Hematopoietic multipotent progenitor cell treated with erythropoietin and hydrocortisone succinate and interleukin-3 and kit ligand, for 4 days (in vitro differentiated cells): ENCODE data around the gene LRFN3.
"Not testable (repeated sequence)": the region's sequence is repeated elsewhere in the genome, so short reads cannot be mapped to it uniquely, and the experiment has no call there.

ENCODE experiments used
- DNase-seq: peaks from one replicate; pipeline ENCODE4 v3.0.0-alpha.2; 2015

LRFN3 gene

GRCh38 chr19:35978832-35979365, 42.7 kb downstream of the LRFN3 start:
- no peak for DNase-seq

DNA sequence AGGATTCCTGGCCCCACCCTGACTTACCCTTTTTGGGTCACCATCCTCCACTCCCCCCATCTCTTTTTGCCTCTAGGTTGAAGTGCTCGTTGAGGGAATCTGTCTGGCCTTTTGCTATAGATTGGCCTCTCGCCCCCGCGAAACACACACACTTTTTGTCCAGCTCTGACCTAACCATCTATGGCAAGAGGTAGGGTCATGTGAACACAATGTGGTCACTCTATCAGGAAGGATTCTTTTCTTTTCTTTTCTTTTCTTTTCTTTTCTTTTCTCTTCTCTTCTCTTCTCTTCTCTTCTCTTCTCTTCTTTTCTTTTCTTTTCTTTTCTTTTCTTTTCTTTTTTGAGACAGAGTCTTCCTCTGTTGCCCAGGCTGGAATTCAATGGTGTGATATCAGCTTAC, 44.8 kb downstream of the LRFN3 start:
- not testable (repeated sequence) for DNase-seq

- DNase-seq: no peak
Observed at GRCh38 chr19:35983177-35983576, 47.0 kb downstream of the LRFN3 start.

DNA sequence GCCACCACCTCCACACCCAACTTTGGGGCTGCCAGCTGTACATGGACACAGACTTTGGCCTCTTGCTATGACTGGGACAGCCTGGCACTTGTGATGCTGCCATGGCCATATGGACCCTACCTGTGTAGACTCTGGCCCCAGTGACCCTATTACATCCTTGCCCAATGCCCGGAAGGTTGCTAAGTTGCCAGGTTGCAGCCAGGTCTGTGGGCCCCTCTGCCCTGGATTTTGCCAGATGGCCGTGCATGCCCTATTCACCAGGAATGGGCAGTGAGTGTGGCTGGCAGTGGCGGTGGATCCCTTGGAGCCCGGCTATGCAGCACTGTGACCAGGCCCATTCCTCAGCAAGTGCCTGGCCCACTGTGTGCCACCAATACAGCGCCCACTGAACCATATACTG, 49.9 kb downstream of the LRFN3 start:
- no peak for DNase-seq

DNA sequence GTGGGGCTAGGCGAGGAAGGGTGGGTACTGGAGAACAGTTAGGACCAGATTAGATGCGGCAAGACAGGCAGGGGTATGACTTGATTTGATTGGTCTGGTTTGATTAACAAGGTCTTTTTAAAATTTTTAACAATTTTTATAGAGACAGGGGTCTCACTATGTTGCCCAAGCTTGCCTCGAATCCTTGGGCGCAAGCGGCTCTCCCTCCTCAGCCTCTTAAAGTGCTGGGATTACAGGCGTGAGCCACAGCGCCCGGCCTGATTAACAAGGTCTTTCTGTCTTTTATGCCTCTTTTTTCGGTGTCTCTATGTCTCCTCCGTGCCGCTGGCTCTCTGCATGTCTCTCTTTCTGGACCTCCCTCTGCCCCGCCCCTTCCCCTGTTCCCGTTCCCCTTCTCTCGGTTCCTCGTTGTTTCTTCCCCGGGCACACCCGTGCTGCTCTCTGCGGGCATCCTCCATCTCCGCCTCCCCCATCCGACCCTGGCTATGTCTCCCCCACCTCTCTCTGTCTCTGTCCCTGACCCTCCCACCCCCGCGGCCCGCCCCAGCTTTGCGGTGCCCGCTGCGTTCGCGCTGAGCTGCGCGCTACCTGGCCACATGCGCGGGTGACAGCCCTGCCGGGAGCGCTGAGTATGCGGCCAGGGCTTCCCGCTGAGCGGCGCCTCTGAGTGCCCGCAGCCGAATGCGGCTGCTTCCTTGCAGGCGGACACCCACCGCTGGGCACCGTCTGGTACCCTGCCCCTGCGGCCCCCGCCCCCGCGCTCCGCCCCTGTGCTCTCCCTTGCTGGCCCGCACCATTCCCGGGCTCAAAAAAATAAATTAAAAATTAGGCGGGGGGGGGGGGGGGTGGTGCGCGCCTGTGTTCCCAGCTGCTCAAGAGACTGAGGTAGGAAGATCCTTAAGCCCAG, 50.7 kb downstream of the LRFN3 start:
- peak; percentile 62 for DNase-seq

- DNase-seq: peak; percentile 32
Observed at GRCh38 chr19:35987571-35987896, 51.4 kb downstream of the LRFN3 start.

DNA sequence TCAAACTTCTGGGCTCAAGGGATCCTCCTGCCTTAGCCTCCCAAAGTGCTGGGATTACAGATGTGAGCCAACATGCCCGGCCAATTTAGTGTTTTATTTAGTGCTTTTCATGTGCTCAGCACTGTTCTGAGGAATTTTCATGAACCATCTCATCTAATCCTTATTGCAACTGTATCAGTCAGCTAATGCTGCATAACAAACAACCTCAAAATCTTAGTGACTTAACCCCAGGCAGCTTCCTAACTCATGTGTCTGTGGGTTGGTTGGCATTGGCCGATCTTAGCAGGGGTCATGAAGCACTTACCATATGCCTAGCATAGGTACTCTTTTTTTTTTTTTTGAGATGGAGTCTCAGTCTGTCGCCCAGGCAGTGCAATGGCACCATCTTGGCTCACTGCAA, 52.6 kb downstream of the LRFN3 start:
- no peak for DNase-seq

GRCh38 chr19:35990156-35990555, 54.0 kb downstream of the LRFN3 start:
- DNase-seq: no peak

DNA sequence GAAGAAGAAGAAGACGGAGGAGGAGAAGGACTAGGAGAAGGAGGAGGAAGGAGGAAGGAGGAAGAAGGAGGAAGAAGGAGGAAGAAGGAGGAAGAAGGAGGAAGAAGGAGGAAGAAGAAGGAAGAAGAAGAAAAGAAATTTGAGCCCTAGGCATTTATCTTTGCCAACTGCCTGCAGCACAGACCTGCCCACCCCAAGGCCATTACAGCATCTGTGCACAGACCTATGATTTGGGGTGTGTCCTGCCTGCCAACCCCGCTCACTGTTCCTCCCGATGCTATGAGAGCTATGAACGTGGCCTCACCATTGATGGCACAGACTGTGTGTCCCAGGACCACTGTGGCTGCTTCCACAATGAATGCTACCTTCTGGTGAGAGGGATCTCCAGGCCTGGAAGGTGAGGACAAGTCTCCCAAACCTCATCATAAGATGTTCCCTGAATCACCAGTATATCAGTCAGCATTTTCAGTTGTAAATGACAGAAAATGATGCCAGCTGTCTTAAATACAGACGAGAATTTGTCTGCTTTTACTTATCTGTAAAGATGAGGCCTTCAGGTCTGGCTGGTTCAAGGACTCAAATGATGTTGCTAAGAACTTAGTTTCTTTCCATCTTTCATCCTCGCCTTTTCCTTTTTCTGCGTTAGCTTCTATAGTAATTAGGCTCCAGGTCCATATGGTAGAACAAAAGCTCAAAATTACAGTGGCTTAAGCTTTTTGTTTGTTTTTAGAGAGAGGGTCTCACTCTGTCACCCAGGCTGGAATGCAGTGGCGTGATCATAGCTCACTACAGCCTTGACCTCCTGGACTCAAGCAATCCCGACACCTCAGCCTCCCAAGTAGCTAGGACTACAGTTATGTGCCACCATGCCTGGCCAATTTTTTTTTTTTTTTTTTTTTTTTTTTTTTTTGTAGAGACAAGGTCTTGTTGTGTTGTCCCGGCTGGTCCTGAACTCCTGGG, 54.9 kb downstream of the LRFN3 start:
- DNase-seq: no peak

DNA sequence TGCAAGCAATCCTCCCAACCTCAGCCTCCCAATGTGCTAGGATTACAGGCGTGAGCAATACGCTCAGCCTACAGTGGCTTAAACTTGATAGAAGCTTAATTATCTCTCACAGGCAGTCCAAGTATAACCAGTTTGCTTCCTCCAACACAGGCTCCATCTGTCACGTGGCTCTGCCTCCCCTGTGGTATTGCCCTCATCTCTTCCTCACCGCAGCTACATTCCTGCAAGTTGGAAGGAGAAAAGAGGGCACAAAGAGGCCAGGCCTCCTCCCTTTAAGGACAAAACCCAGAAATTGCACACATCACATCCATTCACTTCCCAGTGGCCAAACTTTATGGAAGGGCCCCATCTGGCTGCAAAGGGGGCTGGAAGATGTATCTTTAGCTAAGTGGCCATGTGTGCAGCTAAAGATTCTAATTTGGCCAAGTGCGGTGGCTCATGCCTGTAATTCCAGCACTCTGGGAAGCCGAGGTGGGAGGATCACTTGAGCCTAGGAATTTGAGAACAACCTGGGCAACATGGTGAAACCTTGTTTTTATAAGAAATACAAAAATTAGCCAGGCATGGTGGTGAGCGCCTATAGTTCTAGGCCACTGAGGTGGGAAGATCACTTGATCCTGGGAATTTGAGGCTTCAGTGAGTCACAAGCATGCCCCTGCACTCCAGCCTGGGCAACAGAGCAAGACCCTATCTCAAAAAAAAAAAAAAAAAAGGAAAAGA, 55.7 kb downstream of the LRFN3 start:
- DNase-seq: no peak

DNA sequence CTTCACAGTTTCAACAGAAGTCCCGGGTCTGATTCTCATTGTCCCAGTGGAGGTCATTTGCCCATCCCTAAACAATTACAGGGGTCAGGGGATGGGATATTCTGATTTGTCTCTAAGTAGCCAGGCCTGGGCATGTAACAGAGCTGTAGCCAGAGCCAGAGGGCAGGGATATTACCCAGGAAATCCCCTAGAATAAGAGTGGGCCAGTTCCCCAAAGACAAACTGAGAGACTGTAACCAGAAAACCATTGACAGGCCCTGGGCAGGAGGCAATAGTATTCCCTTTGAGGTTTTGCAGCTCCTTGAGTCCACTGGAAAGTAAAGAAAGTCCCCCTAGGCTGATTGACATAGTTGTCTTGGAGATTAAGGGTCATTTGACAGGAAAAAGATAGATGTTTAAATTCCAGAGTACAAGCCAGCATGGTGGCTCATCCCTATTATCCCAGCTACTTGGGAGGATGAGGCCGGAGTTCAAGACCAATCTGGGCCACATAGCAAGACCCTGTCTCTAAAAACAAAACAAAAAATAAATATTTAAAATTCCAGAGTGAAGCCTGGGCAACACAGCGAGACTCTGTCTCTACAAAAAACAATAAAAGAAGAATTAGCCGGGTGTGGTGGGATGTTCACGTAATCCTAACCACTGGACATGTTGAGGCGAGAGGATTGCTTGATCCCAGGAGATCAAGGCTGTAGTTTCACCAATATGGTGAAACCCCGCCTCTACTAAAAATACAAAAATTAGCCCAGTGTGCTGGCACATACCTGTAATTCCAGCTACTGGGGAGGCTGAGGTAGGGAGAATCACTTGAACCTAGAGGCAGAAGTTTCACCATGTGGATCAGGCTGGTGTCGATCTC, 57.0 kb downstream of the LRFN3 start:
- no peak for DNase-seq

- peak; percentile 49 for DNase-seq
Observed at GRCh38 chr19:35993923-35994598, 57.9 kb downstream of the LRFN3 start.
